Putamen (tissue), 1 donor: ENCODE data around the gene IQGAP1.
"Not testable (repeated sequence)": the region's sequence is repeated elsewhere in the genome, so short reads cannot be mapped to it uniquely, and the experiment has no call there.

ENCODE experiments used
- DNase-seq: peaks from one replicate; pipeline ENCODE4 v3.0.0-alpha.2; 2016; ENCODE audit warnings: low spot score

Gene IQGAP1

GRCh38 chr15:90387534-90388461, at the start of gene IQGAP1:
TSS of gene IQGAP1 (plus strand) at chr15:90388242. CDS start at chr15:90388342, 100 bp downstream.
- peak; percentile 96 for DNase-seq

GRCh38 chr15:90338532-90338931, 49.5 kb upstream of the IQGAP1 start:
- no peak for DNase-seq

GRCh38 chr15:90340345-90340744, 47.7 kb upstream of the IQGAP1 start:
- DNase-seq = no peak

- DNase-seq = no peak
These were observed 44.7 kb upstream of the IQGAP1 start for GRCh38 chr15:90343302-90343790.

GRCh38 chr15:90344662-90345061, 43.4 kb upstream of the IQGAP1 start:
- DNase-seq = no peak

GRCh38 chr15:90345857-90346256, 42.2 kb upstream of the IQGAP1 start:
- no peak for DNase-seq

- DNase-seq = not testable (repeated sequence)
These were observed 40.5 kb upstream of the IQGAP1 start for GRCh38 chr15:90347431-90348065.

- DNase-seq = no peak
These were observed 39.6 kb upstream of the IQGAP1 start for GRCh38 chr15:90348456-90348855.

GRCh38 chr15:90349072-90349471, 39.0 kb upstream of the IQGAP1 start:
- no peak for DNase-seq

- no peak for DNase-seq
These were observed 38.2 kb upstream of the IQGAP1 start for GRCh38 chr15:90349821-90350220.

GRCh38 chr15:90351479-90352106, 36.4 kb upstream of the IQGAP1 start:
- DNase-seq = no peak

GRCh38 chr15:90352107-90352893, 35.7 kb upstream of the IQGAP1 start, which contains the start of gene ZNF774:
TSS of gene ZNF774 (plus strand) at chr15:90352284. CDS start at chr15:90354661, 2,377 bp downstream.
- DNase-seq = peak; percentile 96

- DNase-seq = no peak
These were observed 33.1 kb upstream of the IQGAP1 start for GRCh38 chr15:90354986-90355385.

- no peak for DNase-seq
These were observed 29.7 kb upstream of the IQGAP1 start for GRCh38 chr15:90358124-90359033.

- no peak for DNase-seq
These were observed 27.3 kb upstream of the IQGAP1 start for GRCh38 chr15:90360746-90361145.

GRCh38 chr15:90362936-90363212, 25.2 kb upstream of the IQGAP1 start:
- DNase-seq = peak; percentile 50

GRCh38 chr15:90364251-90364650, 23.8 kb upstream of the IQGAP1 start:
- DNase-seq = no peak

- DNase-seq = no peak
These were observed 22.5 kb upstream of the IQGAP1 start for GRCh38 chr15:90365414-90366055.

GRCh38 chr15:90367576-90367975, 20.5 kb upstream of the IQGAP1 start:
- DNase-seq = no peak

- no peak for DNase-seq
These were observed 13.0 kb upstream of the IQGAP1 start for GRCh38 chr15:90375071-90375470.
